CD4-positive, alpha-beta T cell treated with Interleukin-4 for 1 hour (primary cell): ENCODE results near the gene SPACA4.

Source experiments
- DNase-seq, 2 donors: peaks; one replicate each; pipeline ENCODE4 v3.0.0-alpha.2; 2020 to 2022

SPACA4 gene

DNA sequence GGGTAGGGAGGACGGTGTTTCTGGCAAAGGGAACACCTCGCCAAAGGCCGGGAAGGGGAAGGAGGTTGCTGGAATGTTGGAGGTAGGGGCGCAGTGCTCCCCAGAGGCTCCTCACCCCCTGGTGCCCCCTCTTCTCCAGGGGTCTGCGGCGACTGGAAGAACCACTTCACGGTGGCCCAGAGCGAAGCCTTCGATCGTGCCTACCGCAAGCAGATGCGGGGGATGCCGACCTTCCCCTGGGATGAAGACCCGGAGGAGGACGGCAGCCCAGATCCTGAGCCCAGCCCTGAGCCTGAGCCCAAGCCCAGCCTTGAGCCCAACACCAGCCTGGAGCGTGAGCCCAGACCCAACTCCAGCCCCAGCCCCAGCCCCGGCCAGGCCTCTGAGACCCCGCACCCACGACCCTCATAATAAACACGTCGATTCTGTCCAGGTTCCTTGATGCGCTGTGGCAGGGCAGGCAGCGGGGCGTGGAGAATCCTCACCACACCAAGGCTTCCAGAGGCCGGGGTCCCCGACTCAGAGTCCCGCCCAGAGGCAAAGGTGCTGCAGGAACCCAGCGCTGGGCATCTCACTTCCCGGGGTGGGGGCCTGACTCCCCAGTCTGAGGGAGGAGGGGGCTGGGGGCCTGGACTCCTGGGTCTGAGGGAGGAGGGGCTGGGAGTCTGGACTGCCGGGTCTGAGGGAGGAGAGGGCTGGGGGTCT is 7.4 kb upstream of the SPACA4 start:
- no peak for DNase-seq

DNA sequence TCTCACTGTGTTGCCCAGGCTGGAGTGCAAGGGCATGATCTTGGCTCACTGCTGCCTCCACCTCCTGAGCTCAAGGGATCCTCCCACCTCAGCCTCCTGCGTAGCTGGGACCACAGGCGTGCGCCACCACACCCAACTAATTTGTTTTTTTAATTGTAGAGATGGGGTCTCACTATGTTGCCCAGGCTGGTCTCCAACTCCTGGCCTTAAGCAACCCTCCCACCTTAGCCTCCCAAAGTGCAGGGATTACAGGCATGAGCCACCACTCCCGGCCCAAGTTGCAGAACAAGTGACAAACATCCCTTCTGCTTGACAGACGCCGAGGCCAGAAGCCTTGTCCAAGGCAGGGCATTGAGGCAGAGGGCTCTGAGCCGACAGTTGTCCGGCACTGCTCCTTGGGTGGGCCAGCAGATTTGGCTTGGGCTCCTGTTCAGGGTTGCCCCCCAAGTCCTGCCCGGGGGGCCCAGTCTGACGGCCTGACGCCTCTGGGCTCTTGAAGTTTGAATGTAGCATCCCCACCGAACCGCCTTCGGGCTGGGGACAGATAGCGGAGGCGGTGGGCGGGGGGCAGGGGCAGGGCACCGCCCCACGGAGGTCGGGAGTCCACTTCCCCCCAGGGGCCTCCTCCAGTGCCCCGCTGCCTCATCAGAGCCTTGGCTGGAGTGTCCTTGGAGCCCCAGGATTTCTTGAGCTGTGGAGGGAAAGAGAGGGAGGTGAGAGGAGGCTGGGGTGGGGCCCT is 5.7 kb upstream of the SPACA4 start:
- no peak for DNase-seq

DNA sequence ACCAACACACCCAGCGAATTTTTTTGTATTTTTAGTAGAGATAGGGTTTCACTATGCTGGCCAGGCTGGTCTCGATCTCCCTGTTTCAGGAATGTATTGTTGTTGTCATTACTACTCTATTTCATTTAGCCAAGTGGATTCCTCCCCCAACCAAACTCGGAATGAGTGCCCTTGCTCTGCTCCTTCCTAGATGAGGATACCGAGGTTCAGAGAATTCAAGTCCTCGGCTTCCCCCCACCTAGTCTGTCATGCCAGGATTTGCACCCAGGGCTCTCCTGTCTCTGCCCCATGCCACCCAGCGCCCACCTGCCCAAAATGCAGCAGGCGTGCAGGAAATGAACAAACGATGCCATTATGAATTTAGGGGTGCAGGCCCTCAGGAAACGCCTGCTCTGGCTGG is 3.5 kb upstream of the SPACA4 start:
- no peak for DNase-seq

DNA sequence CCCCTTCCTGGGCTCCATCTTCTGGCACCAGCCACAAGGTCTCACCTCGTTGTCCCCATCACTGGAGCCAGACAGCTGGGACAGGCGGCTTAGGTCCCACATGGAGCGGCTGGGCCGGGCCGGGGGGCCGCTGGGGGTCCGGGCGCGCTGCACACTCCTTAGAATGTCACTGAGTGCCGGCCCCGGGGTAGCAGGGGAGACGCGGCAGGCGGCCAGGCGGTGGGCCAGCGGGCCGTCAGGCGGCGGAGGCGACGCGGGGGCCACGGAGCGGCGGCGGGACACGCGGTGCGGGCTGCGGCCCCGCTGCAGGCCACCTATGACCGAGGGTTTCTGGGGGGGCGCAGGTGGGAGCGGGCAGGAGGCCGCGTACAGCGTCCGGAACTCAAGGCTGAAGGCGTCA is 3.1 kb upstream of the SPACA4 start:
- DNase-seq, result no peak

DNA sequence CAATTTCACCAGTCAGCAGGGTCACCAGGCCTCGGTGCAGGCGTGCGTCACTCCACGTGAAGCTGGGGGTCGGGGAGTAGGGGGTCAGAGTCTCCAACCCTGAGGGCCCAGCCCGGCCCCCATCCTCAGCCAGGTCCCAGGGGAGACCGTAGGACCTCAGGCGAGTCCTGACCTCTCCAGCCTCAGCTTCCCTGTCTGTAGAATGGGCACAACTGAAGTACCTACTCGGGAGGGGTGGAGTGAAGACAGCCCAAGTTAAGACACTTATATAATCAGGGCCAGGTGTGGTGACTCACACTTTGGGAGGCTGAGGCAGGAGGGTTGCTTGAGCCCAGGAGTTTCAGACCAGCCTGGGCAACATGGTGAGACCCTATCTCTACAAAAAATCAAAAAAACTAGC is 2.7 kb upstream of the SPACA4 start:
- DNase-seq, result no peak

DNA sequence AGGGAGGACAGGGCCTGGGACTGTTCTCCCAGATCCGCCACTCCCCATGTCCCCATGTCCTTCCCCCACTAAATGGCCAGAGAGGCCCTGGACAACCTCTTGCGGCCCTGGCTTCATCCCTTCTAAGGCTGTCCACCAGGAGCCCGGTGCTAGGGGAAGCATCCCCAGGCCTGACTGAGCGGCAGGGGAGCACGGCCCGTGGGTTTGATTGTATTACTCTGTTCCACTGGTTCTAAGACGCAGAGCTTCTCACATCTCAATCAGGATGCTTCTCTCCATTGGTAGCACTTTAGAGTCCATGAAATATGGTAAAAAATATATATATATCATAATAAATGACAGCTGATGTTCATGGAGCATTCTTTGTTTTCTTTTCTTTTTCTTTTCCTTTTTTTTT is 815 bp downstream of the SPACA4 start:
- DNase-seq, result no peak

DNA sequence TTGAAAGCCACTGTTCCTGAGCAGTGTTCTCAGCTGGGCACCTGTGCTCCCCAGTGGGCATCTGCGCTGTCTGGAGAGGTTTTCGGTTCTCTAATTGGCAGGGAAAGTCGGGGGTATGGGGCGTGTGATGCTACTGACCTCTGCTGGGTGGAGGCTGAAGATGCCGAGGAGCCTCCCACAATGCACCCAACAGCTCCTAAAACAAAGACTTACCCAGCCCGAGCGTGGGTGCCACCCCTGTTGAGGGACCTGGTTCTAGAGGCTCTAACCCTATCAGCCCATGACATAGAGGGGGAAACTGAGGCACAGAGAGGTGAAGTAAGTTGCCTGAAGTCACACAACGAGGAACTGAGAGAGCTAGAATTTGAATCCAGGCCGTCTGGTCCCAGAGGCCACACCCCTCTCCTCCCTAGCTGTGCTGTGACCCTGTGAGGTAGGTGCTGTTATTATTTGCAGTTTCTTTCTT is 2.3 kb downstream of the SPACA4 start:
- peak; percentile 72 to 73 for DNase-seq

DNA sequence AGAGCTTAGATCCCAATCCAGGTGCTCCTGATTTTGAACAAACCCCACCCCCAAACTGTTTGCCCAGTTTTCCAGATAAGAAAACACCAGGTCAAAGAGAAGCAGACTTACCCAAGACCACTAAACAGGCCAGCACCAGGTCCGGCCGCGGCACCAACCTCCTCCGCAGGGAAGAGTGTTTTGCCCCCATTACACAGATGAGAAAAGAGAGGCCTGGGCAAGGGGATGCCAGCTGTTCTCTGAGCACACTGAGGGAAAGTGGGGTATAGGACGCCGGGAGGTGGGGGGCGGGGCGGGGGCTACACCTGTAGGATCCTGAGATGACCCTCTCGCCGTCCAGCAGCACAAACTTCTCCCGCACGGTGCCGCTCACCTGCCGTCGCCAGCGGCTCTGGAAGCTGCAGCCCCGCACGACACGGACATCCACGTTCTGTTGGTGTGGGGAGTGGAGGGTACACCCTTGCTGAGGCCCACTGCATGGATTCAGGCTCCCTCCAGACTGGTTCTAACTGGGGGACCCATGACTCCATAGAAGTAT is 3.1 kb downstream of the SPACA4 start:
- DNase-seq, result no peak

DNA sequence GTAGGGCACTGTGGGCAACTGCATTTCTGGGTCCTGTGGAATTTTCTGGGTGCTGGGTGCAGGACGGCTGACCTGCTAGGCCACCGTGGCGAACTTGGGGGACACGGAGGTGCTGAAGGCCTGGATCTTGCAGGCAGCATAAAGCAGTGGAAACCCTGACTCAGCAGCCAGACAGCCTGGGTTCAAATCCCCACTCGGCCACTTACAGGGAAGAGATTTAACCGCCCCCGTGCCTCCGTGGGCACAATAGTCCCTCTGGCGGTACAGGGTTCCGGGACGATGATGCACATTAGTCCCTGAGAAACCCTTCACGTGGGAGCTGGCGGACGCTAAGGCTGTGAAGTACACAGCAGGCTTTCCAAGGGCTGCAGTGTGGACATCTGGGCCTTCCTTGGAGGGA is 5.3 kb downstream of the SPACA4 start:
- DNase-seq, result no peak

DNA sequence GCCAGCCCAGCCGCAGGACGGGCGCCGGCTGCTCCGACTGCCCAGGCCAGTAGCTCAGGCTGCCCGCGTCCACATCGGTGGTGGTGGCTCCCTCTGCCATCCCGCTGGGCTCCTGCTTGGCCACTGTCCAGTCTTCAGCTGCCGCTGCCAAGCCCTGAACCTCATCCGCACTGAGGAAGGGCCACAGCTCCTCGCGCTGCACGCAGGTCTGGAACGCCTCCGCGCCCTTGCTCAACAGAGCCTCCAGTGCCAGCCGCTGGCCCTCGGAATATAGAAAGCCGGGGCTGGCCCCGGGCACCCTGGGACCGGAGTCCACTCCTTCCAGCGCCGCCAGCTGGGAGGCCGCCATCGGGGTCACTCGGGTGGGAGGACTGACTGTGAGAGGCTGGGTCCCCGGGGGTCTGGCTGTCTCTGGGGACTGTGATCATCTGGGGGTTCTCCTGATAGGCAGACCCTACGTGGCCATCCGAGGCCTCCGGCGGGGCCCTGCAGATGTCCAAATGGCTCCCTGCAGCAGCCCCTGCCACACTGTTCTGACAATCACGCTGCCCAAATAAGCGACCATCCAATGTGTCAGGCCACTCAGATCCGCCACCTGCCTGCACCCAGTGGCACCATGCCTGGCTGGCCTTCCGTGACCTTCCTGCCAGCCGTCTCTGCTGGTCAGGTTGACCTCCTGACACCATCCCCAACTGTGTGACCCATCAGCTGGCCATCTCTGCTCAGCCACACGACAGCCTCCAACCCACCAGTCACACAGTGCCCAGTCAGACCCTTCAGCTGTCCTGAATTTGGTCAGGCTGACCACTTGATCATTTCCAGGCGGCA is 6.7 kb downstream of the SPACA4 start:
- DNase-seq, result no peak

DNA sequence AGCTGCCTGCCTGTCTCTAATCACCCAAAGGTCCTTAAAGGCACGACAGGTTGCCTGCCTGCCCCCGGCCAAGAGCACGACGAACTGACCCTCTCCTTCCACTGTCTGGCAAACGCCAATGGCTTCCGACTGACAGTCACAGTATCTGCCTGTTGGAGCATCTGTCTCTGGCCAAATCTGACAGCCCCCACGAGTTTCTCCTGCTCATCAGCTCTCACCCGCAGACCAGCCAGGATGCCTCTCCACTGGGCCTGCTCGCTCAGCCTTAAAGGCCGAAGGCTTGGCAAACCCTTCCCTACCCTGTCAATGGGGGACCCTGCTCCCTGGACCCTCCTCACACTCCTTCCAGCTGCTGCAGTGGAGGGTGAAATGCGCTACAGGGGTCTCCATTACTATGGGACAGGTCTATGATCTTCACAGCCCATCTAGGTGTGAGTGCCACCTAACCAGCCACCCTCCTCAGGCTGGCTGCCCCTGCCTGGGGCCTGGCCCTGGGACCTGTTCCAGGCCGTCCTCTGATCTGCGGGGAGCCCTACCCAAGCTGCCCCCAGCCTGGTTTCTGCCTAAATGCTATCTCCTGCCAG is 7.4 kb downstream of the SPACA4 start:
- no peak for DNase-seq

DNA sequence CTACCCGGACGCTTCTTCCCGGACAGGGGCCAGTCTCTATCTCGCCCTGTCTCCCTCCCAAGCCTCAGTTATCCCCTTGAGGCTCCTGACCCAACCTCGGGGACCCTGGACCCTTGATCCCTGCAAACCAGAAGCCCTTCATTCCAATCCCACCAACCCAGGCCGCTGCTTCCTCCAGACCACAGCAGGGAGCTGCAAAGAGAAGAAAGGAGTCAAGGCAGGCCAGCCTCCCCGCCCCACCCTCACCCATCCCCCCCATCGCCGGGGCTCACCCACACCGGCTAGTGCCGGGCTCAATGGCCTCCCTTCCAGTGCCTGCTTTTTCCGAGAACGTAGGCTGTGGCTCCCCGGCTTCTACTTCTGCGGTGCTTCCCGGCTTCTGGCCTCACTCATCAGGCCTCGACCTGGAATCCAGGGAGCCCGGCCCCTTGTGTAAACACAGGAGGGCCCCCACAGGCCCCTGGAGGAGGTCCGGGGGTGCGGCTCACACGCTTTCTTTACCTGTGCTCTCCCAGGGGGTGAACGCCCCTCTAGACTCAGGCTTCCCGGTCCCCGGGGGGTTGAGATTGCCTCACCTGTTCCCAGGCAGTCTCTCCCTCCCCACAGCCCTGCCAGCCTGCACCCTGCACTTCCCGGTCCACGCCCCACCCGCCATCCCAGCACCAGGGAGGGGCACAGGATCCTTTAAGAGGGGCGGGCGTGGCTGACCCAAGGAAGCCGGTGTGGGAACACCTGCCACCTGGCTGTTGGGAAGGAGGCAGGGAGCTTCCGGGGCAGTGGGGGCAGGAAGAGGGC is 8.1 kb downstream of the SPACA4 start, which contains the start of gene FAM83E:
FAM83E (minus strand) TSS at position 641 of the 795 bp plus-strand sequence. CDS start 1,704 bp downstream, outside the sequence.
- no peak for DNase-seq

DNA sequence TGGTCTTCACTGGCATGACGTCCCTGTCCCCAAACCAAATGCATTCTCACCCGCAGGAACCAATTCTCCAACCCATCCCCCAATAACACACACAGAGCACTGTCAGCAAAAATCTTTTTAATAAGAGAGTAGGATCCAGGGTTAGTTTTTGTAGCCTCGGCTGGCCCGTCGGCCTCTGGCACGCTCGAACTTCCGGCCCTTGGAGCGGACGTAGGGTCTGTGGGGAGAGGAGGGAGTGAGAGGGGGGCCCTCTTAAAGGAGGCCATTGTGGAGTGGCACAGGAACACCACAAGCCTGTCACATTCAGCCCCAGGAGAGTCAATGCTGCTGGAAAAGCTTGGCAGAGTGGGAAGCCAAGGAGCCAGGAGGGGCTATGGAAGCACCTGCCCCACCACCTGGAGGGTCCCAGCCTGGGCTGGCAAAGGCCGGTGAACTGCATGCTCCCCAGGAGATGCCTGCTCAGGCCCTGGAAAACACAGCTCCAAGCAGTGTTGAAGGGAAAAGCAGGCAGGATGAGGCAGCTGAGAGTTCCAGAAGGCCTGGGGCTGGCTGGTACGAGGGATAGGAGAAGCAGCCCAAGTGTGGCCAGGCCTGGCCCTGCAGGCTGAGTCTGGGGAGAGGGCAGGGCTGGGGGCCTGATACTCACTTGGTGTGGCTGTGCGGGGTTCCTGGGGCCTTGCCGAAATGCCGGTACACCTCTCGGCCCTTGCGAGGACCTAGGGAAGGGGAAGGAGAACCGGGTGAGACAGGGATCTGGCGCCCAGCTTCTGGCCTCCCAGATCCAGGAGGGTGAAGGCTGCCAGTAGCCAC is 8.9 kb downstream of the SPACA4 start:
- DNase-seq, result no peak

DNA sequence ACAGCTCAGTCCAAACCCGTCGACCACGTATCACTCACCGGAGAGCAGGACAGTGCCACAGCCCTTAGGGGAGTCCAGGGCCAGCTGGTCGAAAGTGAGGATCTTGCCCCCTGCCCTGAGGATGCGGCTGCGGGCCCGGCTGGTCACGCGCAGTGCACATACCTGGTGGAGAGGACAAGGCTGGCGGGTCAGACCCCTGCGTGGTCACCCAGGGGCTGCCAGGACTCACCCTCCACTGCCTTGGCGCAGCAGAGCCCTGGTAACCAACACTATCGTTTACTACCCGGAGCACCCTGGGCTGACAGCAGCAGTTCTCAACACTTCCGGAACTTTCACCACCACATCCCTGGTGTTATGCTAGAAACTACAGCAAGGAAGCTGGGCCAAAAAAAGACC is 9.5 kb downstream of the SPACA4 start:
- peak in 1 of 2 donors; percentile 33 for DNase-seq

DNA sequence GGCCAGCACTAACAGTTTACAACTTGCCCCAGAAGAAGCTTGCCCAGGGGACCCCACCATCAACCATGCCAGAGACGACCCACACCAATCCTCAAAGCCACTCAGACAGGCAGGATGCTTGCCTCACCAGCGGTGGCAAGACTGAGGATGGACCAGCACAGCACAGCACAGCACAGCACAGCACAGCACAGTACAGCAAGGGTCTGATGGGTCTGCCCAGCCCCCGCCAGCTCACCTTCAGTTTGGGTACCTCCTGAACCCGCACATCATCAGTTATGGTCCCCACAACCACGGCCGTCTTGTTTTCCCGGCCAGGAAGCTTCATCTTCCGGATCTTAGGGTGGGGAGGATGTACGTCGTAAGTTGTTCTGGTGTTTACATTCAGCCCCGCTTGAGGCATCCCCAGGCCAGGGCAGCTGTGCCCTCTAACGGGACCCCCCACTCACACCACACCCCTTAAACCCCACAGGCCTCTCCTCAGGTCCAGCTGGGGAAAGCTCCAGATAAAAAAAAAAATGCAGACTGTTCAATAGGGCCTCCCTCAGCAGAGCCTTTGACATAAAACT is 10.0 kb downstream of the SPACA4 start:
- DNase-seq, result no peak

DNA sequence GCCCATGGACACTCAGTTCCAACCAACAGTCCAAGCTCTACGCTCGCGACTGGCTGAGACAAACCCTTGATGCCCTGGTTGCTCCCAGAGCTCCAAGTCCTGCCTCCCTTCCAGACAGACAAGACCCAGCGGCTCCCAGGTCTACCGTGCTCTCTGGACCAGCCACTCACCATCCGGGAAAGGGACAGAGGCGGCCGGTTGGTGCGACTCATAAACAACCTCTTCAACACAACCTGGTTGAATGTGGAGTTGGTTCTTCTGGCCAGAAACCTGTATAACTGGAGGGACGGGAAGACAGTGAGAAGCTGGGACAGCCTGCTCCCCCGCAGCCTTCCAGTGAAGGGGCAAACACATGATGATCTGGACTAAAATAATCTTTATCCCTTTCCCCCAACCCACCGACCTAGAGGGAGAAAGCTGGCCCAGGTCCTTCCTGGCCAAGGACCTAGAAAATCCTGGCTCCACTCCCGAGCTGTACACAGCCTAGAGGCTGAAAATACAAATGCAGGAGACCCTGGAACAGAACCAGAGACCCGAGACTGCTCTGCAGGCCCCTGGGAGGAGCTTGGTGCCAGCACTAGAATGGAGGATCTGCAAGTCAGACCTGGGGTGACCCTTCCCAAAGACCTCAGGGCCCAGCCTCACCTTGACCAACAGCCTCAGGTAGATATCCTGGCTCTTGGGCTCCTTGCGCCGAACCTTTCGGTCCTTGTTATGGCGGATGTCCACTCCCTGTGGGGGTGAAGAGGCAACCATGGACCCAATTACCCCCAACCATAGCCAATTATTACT is 10.8 kb downstream of the SPACA4 start:
- DNase-seq, result no peak

DNA sequence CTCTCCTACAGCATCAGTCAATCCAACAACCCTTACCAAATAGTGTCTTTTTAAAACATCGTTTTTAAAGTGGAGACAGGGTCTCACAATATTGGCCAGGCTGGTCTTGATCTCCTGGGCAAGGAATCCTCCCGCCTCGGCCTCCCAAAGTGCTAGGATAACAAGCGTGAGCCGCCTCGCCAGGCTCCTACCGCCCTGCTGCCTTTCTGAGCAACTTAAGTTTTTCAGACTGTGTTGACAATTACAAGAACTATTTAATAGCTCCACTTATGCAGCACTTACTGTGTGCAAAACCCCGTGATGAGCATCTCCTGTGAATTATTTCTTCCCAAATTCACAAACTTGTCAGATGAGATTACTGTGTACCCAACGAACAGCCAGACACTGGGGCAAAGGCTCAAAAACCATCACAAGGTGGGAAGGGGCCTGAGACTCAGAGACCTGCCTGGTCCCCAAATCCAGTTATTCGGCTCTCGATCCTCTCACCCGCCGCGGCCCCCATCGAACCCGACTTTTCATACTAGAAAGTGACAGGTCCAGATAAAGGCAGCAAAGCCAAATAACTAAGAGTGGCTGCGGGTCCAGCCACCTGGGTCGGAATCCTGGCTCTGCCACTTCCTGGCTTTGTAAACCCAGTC is 11.9 kb downstream of the SPACA4 start:
- no peak for DNase-seq

DNA sequence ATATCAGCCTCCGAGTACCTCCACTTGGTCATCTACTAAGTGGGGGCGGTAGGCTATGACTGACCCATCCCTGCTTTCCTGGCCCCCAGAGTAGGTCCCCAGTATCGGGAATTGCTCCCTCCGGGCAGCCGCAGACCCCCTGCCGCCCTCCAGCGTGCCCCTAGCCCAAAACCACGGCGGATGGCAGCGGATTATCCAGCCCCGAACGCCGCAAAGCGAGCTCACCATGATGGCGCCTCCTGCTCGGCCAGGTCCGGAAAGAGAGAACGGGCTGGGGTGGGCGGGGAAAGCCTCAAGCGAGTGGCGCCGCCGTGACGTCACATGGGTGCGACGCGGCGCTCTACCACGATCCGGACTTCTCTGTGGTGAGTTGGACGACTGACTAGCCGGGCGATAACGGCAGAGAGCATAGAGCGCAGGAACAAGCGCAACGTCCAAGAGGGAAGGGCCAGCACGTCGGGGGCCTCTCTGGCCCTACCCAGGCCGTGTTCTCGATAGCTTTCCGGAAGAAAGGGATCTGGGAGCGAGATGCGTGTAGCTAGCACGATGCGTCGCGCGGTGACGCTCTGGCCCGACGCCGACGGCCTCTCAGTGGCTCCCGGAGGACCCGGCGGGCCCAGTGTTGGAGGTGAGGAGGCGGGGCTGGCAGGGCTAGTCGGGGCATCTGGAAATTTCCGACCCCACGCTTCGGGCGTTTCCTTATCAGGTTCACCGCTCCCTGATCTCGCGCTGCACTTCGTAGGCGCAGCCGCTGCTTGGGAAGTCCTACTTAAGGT is 12.6 kb downstream of the SPACA4 start, which contains the start of the genes RPL18 and SPHK2:
RPL18 (minus strand) TSS at position 263 of the 776 bp plus-strand sequence; CDS start at position 228, 35 bp downstream.
SPHK2 (plus strand) TSS at position 591 of the 776 bp plus-strand sequence. CDS start 1,009 bp downstream, outside the sequence.
- peak; percentile 98 to 99 for DNase-seq
